ENCODE data around the gene TTC21B. TPM values are rescaled to one million over a fixed set of nuclear protein-coding genes. Genes with fewer than 3 reads are reported as not detected.

Gene TTC21B
- total and polyA plus RNA-seq, 10 of the 15 experiments (the other 5 are each of a cell fraction or from before 2014, with no cell fraction given), result 2.7 to 22.4 (median 11.3) TPM

- no peak for TF ChIP-seq RELA (IDR thresholded peaks at IDR 0.05; ENCODE audit: borderline replicate concordance, partially characterized antibody)
- TF ChIP-seq SUPT20H (IDR thresholded peaks at IDR 0.05; ENCODE audit: borderline replicate concordance, control insufficient read depth, low read depth, low read length), result no peak
- no peak for TF ChIP-seq NFIC (IDR thresholded peaks at IDR 0.05; ENCODE audit: low read depth, low read length)
- no peak for TF ChIP-seq KLF5 (IDR thresholded peaks at IDR 0.05; ENCODE audit: partially characterized antibody)
Measured at GRCh38 chr2:165827921-165828276, 125.7 kb downstream of the TTC21B start (continued).

GRCh38 chr2:165827016-165827920 lies 126.3 kb downstream of the TTC21B start:
- no TSS peak for BruUV-seq (replicated peaks)
- POLR2A ChIA-PET, result no interaction called here
- no peak overlapping the region for H3K4me2 ChIP-seq (ENCODE audit: control insufficient read depth, insufficient read depth)
- no peaks in the 10 kb centered on the region for H3K36me3 ChIP-seq (ENCODE audit: control insufficient read depth in 2 of 2, insufficient read depth in 2 of 2, low read length in 1 of 2)
- H4K20me1 ChIP-seq (ENCODE audit: control insufficient read depth, insufficient read depth), result no peaks in the 10 kb centered on the region
- H3K9ac ChIP-seq (ENCODE audit: control insufficient read depth, insufficient read depth, low read length), result no peak overlapping the region
- intact Hi-C loops (cut with micrococcal nuclease; ENCODE audit: unreplicated experiment), result no loop called here
- in situ Hi-C loops (cut with MboI), result no loop called here
- no peak overlapping the region for H3K27ac ChIP-seq (ENCODE audit: control insufficient read depth, insufficient read depth)
- SMC1A ChIA-PET (ENCODE audit: uncharacterized antibody, unreplicated experiment), result interaction anchor here (1.1 to 1.3 kb wide), 2 partner anchors 14 to 134 kb away, joined by 3 to 6 read pairs; no protein-coding TSS in a partner anchor
- ATAC-seq (peak; percentile 67), FAIRE-seq (no peak), DNase-seq (ENCODE audit: low read depth, low spot score) (no peak)
- H3K9me3 ChIP-seq (replicated peaks; ENCODE audit: control insufficient read depth, insufficient read depth, low read length), result no peaks in the 10 kb centered on the region
- CTCF ChIA-PET, result interaction anchor here (1.2 kb wide), 1 partner anchor 47 kb away, joined by 4 read pairs; no protein-coding TSS in a partner anchor
- H3K4me1 ChIP-seq (ENCODE audit: control insufficient read depth, insufficient read depth, low read length), result no peaks in the 10 kb centered on the region
- 80% methylated on average over 3 of the region's 3 CpGs for WGBS (ENCODE audit: insufficient coverage, insufficient replicate concordance, low lambda C conversion rate, missing lambda C conversion rate)
- no peaks in the 10 kb centered on the region for H3K79me2 ChIP-seq (ENCODE audit: control insufficient read depth, insufficient read depth, low read length)
- RAD21 ChIA-PET (ENCODE audit: unreplicated experiment), result no interaction called here
- no peaks in the 10 kb centered on the region for H3K27me3 ChIP-seq (replicated peaks in 1 of 2; ENCODE audit: control insufficient read depth in 2 of 2, insufficient read depth in 2 of 2, low read length in 1 of 2)
- H3K4me3 ChIP-seq, result no peak overlapping the region
- no peak overlapping the region for H2AFZ ChIP-seq (ENCODE audit: control insufficient read depth, low read depth, low read length)
- no peak for TF ChIP-seq ZBTB4 (CRISPR knock-in tag; IDR thresholded peaks at IDR 0.05)
- TF ChIP-seq E2F8 (IDR thresholded peaks at IDR 0.05; ENCODE audit: low read depth, partially characterized antibody), result no peak
- no peak for TF ChIP-seq ZNF622 (IDR thresholded peaks at IDR 0.05)
- TF ChIP-seq HCFC1 (IDR thresholded peaks at IDR 0.05; ENCODE audit: low read length), result no peak
- TF ChIP-seq RB1 (IDR thresholded peaks at IDR 0.05; ENCODE audit: borderline replicate concordance), result no peak
- TF ChIP-seq USF2 (IDR thresholded peaks at IDR 0.05; ENCODE audit: borderline replicate concordance, low read depth, low read length), result no peak
- no peak for TF ChIP-seq MYC (IDR thresholded peaks at IDR 0.05; ENCODE audit: insufficient read depth, insufficient read length, insufficient replicate concordance, low read length, severe bottlenecking)
- TF ChIP-seq CEBPB (IDR thresholded peaks at IDR 0.05; ENCODE audit: borderline replicate concordance in 1 of 2, low read depth in 2 of 2, low read length in 2 of 2), result no peak
- no peak for TF ChIP-seq DPF2 (IDR thresholded peaks at IDR 0.05)
- TF ChIP-seq TCF12 (IDR thresholded peaks at IDR 0.05; ENCODE audit: low read depth, low read length), result no peak

All from GM12878 (cell line).